Breast epithelium (tissue), 4 donors: ENCODE results near the gene KRTAP2-1. TPM values are rescaled to one million over a fixed set of nuclear protein-coding genes. Genes with fewer than 3 reads are reported as not detected.

ENCODE experiments used
- DNase-seq, 2 donors: peaks; one replicate each; pipeline ENCODE4 v3.0.0-alpha.2; 2019; ENCODE audit warnings: low spot score in 2 of 2
- H3K27ac ChIP-seq, 2 donors: fragments of 200-600 bp; sonication (generic) in 1 of 2; one replicate each; pipeline ENCODE4 v1.5.1; 2016 to 2019; ENCODE audit warnings: mild to moderate bottlenecking in 1 of 2
- H3K27me3 ChIP-seq, 2 donors: fragments of 200-600 bp; sonication (generic) in 1 of 2; one replicate each; pipeline versions ENCODE4 v1.5.1 to v1.6.0; 2017 to 2019; ENCODE audit warnings: control low read depth in 1 of 2, mild to moderate bottlenecking in 1 of 2
- H3K36me3 ChIP-seq: fragments of 200-600 bp; one replicate; pipeline ENCODE4 v1.5.1; 2019
- H3K4me1 ChIP-seq, 2 donors: fragments of 200-600 bp; sonication (generic); one replicate each; pipeline ENCODE4 v1.5.1; 2016 to 2019; ENCODE audit warnings: control low read depth in 1 of 2
- H3K4me3 ChIP-seq, 3 donors: fragments of 200-600 bp; sonication (generic); 1 replicate in 2 of 3; 2 replicates in 1 of 3; pipeline ENCODE4 v1.5.1; 2016 to 2019; ENCODE audit warnings: mild to moderate bottlenecking in 3 of 3, moderate library complexity in 2 of 3
- H3K9me3 ChIP-seq, 2 donors: fragments of 200-600 bp; sonication (generic) in 1 of 2; one replicate each; pipeline ENCODE4 v1.5.1; 2016 to 2019; ENCODE audit warnings: control low read depth in 1 of 2
- POLR2A ChIP-seq: fragments of 450-650 bp; IDR thresholded peaks from one replicate; pipeline ENCODE4 v1.6.1; 2016; ENCODE audit warnings: antibody characterized with exemption, mild to moderate bottlenecking, moderate library complexity
- POLR2AphosphoS5 ChIP-seq, 3 donors: sonication (generic); formaldehyde crosslinking; IDR thresholded peaks; one replicate each; pipeline ENCODE4 v1.6.1; 2017; ENCODE audit warnings: antibody characterized with exemption in 3 of 3
- intact Hi-C: fragments of 100-400 bp; cut with DNase I; formaldehyde crosslinking; loops from one replicate; pipeline ENCODE4 v1.15.1; 2023; ENCODE audit warnings: low total_unique reads
- total RNA-seq, 3 donors: library from RNA; depleted of rRNA; stranded (reverse); fragments of >200 nt; gene quantifications; one replicate each; pipeline ENCODE4 v1.1.0, GENCODE V29; 2016
- TF ChIP-seq, protein P1 (sequence below), 3 donors: fragments of 450-650 bp; IDR thresholded peaks; one replicate each; pipeline ENCODE4 v1.5.1; 2016 to 2017; ENCODE audit warnings: antibody characterized with exemption in 3 of 3, mild to moderate bottlenecking in 3 of 3, moderate library complexity in 3 of 3

Gene KRTAP2-1
- total RNA-seq, 3 donors from 2014 or later, result not detected

DNA sequence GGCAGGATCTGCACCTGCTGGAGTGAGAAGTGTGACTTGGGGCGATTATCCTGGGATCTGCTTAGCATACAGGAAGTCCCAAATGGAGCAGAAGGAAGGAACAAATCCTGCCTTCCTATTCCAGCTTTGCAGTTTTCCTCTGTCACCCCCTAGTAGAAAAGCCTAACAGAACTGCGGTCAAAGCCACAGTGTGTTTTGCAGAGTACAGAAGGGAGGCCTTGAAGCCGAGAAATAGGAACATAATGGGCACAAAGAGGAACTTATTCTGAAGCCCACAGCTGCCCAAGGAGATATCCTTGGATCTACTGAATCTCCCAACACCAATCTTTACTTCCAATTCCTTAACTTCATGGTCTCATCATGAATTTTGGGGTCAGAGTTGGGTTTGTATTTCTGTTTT, 28.6 kb downstream of the KRTAP2-1 start:
- intact Hi-C loops, result no loop called here
- Histone ChIP-seq H3K27me3 (no peaks in the 10 kb centered on the region), H3K27ac (no peak overlapping the region), H3K9me3 (no peaks in the 10 kb centered on the region), H3K4me1 (no peaks in the 10 kb centered on the region), H3K36me3 (no peaks in the 10 kb centered on the region), H3K4me3 (no peak overlapping the region)
- TF ChIP-seq POLR2A (no peak), POLR2AphosphoS5 (IDR thresholded peaks at IDR 0.05) (no peak)
- TF ChIP-seq, protein P1, sequence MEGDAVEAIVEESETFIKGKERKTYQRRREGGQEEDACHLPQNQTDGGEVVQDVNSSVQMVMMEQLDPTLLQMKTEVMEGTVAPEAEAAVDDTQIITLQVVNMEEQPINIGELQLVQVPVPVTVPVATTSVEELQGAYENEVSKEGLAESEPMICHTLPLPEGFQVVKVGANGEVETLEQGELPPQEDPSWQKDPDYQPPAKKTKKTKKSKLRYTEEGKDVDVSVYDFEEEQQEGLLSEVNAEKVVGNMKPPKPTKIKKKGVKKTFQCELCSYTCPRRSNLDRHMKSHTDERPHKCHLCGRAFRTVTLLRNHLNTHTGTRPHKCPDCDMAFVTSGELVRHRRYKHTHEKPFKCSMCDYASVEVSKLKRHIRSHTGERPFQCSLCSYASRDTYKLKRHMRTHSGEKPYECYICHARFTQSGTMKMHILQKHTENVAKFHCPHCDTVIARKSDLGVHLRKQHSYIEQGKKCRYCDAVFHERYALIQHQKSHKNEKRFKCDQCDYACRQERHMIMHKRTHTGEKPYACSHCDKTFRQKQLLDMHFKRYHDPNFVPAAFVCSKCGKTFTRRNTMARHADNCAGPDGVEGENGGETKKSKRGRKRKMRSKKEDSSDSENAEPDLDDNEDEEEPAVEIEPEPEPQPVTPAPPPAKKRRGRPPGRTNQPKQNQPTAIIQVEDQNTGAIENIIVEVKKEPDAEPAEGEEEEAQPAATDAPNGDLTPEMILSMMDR (IDR thresholded peaks at IDR 0.05), result no peak
- DNase-seq, result no peak

- TF ChIP-seq POLR2AphosphoS5 (IDR thresholded peaks at IDR 0.05), result no peak
- TF ChIP-seq, protein P1 (IDR thresholded peaks at IDR 0.05), result no peak
- TF ChIP-seq POLR2A, result no peak
- no peaks in the 10 kb centered on the region for H3K9me3 ChIP-seq
- no peaks in the 10 kb centered on the region for H3K27me3 ChIP-seq
- no peaks in the 10 kb centered on the region for H3K36me3 ChIP-seq
- H3K27ac ChIP-seq, result no peak overlapping the region
- no peak for DNase-seq
- no peaks in the 10 kb centered on the region for H3K4me1 ChIP-seq
- intact Hi-C loops, result no loop called here
- H3K4me3 ChIP-seq, result no peak overlapping the region
Measured at GRCh38 chr17:41016578-41017215, 30.4 kb downstream of the KRTAP2-1 start.

GRCh38 chr17:41015454-41015853, 31.7 kb downstream of the KRTAP2-1 start:
- TF ChIP-seq, protein P1 (IDR thresholded peaks at IDR 0.05), result no peak
- TF ChIP-seq POLR2AphosphoS5 (IDR thresholded peaks at IDR 0.05), result no peak
- TF ChIP-seq POLR2A, result no peak
- Histone ChIP-seq H3K27ac (no peak overlapping the region), H3K36me3 (no peaks in the 10 kb centered on the region), H3K27me3 (no peaks in the 10 kb centered on the region), H3K4me3 (no peak overlapping the region), H3K4me1 (no peaks in the 10 kb centered on the region), H3K9me3 (no peaks in the 10 kb centered on the region)
- intact Hi-C loops, result no loop called here
- no peak for DNase-seq

DNA sequence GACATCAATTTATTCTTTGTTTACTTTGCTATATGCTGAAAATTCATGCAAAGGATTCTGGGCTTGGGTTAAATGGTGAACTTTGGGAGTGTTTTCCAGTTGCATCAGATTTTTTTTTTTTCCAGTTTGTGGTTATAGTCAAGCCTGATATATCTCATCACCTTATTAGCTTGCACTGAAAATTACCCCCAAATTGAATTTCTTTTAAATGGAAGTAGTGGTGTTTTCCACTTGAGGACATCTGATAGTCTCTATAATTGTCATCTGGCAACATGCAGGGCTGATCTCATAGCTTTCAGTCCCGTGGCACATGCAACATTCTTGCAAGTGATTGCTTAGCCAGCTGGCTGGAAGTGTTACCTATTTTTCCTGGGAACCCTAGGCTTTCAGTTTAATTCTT, 33.5 kb downstream of the KRTAP2-1 start:
- no peak for DNase-seq
- TF ChIP-seq, protein P1 (IDR thresholded peaks at IDR 0.05), result no peak
- TF ChIP-seq POLR2A (no peak), POLR2AphosphoS5 (IDR thresholded peaks at IDR 0.05) (no peak)
- H3K27me3 ChIP-seq, result no peaks in the 10 kb centered on the region
- no peak overlapping the region for H3K27ac ChIP-seq
- H3K4me1 ChIP-seq, result no peaks in the 10 kb centered on the region
- no peaks in the 10 kb centered on the region for H3K9me3 ChIP-seq
- no peaks in the 10 kb centered on the region for H3K36me3 ChIP-seq
- intact Hi-C loops, result no loop called here
- no peak overlapping the region for H3K4me3 ChIP-seq

- no peak for DNase-seq
- Histone ChIP-seq H3K27ac (no peak overlapping the region), H3K4me1 (no peaks in the 10 kb centered on the region), H3K36me3 (no peaks in the 10 kb centered on the region), H3K27me3 (no peaks in the 10 kb centered on the region), H3K9me3 (no peaks in the 10 kb centered on the region), H3K4me3 (no peak overlapping the region)
- intact Hi-C loops, result no loop called here
- TF ChIP-seq, protein P1 (IDR thresholded peaks at IDR 0.05), result no peak
- TF ChIP-seq POLR2AphosphoS5 (IDR thresholded peaks at IDR 0.05) (no peak), POLR2A (no peak)
Measured at GRCh38 chr17:41013181-41013580, 33.9 kb downstream of the KRTAP2-1 start.
